Mesenchymal stem cell (in vitro differentiated cells and primary cell): ENCODE data around the gene ARHGEF40.

ENCODE experiments used
- DNase-seq: peaks from one replicate; pipeline ENCODE4 v3.0.0-alpha.2; 2013
- H2AFZ ChIP-seq: one replicate; pipeline ENCODE4 v1.6.1; 2013; ENCODE audit warnings: low read depth, mild to moderate bottlenecking, control low read depth, inconsistent platforms, low read length, moderate library complexity
- H2AK5ac ChIP-seq: 2 replicates; pipeline ENCODE4 v1.6.1; 2013; ENCODE audit warnings: low read length, moderate library complexity, mild to moderate bottlenecking, inconsistent platforms; ENCODE audit not compliant: severe bottlenecking
- H2BK120ac ChIP-seq: one replicate; pipeline ENCODE4 v1.6.1; 2013; ENCODE audit warnings: low read depth, mild to moderate bottlenecking, inconsistent platforms, low read length, moderate library complexity
- H2BK12ac ChIP-seq, 2 experiments: one replicate each; pipeline ENCODE4 v1.6.1; 2013; ENCODE audit warnings: inconsistent platforms in 2 of 2, low read length in 2 of 2, mild to moderate bottlenecking in 2 of 2, moderate library complexity in 2 of 2, control low read depth in 1 of 2
- H2BK15ac ChIP-seq: one replicate; pipeline ENCODE4 v1.6.1; 2013; ENCODE audit warnings: mild to moderate bottlenecking, low read depth, inconsistent platforms; ENCODE audit not compliant: poor library complexity, severe bottlenecking
- H2BK5ac ChIP-seq: 2 replicates; pipeline ENCODE4 v1.6.1; 2013; ENCODE audit warnings: low read depth, mild to moderate bottlenecking, low read length, control low read depth, inconsistent platforms; ENCODE audit not compliant: poor library complexity, severe bottlenecking
- H3K14ac ChIP-seq, 2 experiments: one replicate each; pipeline ENCODE4 v1.6.1; 2013; ENCODE audit warnings: inconsistent platforms in 2 of 2, low read length in 2 of 2, control low read depth in 1 of 2, mild to moderate bottlenecking in 1 of 2, moderate library complexity in 1 of 2
- H3K18ac ChIP-seq, 2 experiments: one replicate each; pipeline ENCODE4 v1.6.1; 2013; ENCODE audit warnings: inconsistent platforms in 2 of 2, low read length in 2 of 2, control low read depth in 1 of 2, low read depth in 1 of 2, mild to moderate bottlenecking in 1 of 2
- H3K23ac ChIP-seq, 2 experiments: one replicate each; pipeline ENCODE4 v1.6.1; 2013; ENCODE audit warnings: inconsistent platforms in 2 of 2, low read length in 2 of 2, mild to moderate bottlenecking in 2 of 2, moderate library complexity in 2 of 2, control low read depth in 1 of 2
- H3K27ac ChIP-seq: 2 replicates; pipeline ENCODE4 v1.5.1; 2013; ENCODE audit warnings: mild to moderate bottlenecking, moderate library complexity, low read length, control low read depth, inconsistent platforms; ENCODE audit not compliant: poor library complexity, severe bottlenecking
- H3K27me3 ChIP-seq, 2 experiments: 2 replicates each; pipeline versions ENCODE4 v1.6.1 to v1.7.0; 2013; ENCODE audit warnings: low read length in 2 of 2, mild to moderate bottlenecking in 2 of 2, moderate library complexity in 2 of 2, control low read depth in 1 of 2, inconsistent platforms in 1 of 2; ENCODE audit not compliant: control insufficient read depth in 1 of 2, insufficient read depth in 1 of 2
- H3K36me3 ChIP-seq, 2 experiments: 2 replicates each; pipeline versions ENCODE4 v1.6.1 to v1.7.0; 2013; ENCODE audit warnings: low read length in 2 of 2, control low read depth in 1 of 2, inconsistent platforms in 1 of 2, low read depth in 1 of 2, mild to moderate bottlenecking in 1 of 2; ENCODE audit not compliant: insufficient read depth in 2 of 2, control insufficient read depth in 1 of 2
- H3K4ac ChIP-seq, 2 experiments: one replicate each; pipeline ENCODE4 v1.6.1; 2013; ENCODE audit warnings: inconsistent platforms in 2 of 2, low read length in 2 of 2, mild to moderate bottlenecking in 2 of 2, moderate library complexity in 2 of 2, control low read depth in 1 of 2, low read depth in 1 of 2
- H3K4me1 ChIP-seq: 2 replicates; pipeline ENCODE4 v1.6.1; 2013; ENCODE audit warnings: low read depth, low read length, control low read depth; ENCODE audit not compliant: control insufficient read depth, insufficient read depth
- H3K4me2 ChIP-seq: 2 replicates; pipeline ENCODE4 v1.6.1; 2013; ENCODE audit warnings: low read length, mild to moderate bottlenecking, inconsistent platforms; ENCODE audit not compliant: poor library complexity, severe bottlenecking
- H3K4me3 ChIP-seq, 2 experiments: 2 replicates each; pipeline versions ENCODE4 v1.5.1 to v1.7.0; 2013; ENCODE audit warnings: low read length in 2 of 2, mild to moderate bottlenecking in 2 of 2, control low read depth in 1 of 2, low read depth in 1 of 2; ENCODE audit not compliant: insufficient read depth in 1 of 2
- H3K79me1 ChIP-seq: replicated peaks from 2 replicates; pipeline ENCODE4 v1.6.1; 2013; ENCODE audit warnings: mild to moderate bottlenecking, control low read depth, low read length, inconsistent platforms; ENCODE audit not compliant: poor library complexity, severe bottlenecking
- H3K9ac ChIP-seq: 2 replicates; pipeline ENCODE4 v1.7.0; 2013; ENCODE audit warnings: mild to moderate bottlenecking, low read length, moderate library complexity
- H3K9me3 ChIP-seq: 2 replicates; pipeline ENCODE4 v1.7.0; 2013; ENCODE audit warnings: mild to moderate bottlenecking, low read length; ENCODE audit not compliant: control insufficient read depth
- H4K8ac ChIP-seq: one replicate; pipeline ENCODE4 v1.6.1; 2013; ENCODE audit warnings: inconsistent platforms, mild to moderate bottlenecking, low read length, moderate library complexity
- H4K91ac ChIP-seq: one replicate; pipeline ENCODE4 v1.6.1; 2013; ENCODE audit warnings: mild to moderate bottlenecking, low read length, inconsistent platforms
- WGBS: methylation state at CpG from one replicate; pipeline ENCODE4 v1.1.7; 2013; ENCODE audit warnings: mixed read lengths; 5-methylcytosine and 5-hydroxymethylcytosine counted together

ARHGEF40 gene

DNA sequence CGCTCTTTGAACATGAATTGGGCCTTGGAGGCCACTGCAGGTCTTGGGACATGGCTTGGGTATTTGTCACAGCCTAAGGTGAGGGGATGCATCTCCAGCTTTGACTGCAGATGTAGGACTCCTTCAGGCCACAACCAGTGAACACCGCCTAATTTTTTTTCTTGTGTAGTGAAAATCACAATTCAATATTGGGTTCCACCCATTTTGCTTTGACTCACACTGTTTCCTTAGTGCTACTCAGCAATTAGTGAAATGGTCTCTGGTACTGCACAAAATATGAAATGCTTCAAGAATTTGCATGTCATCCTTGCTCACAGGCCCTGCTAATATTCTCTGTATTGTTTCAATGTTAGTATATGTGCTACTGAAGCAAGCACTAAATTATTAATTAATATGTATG is 43.3 kb downstream of the ARHGEF40 start:
- Histone ChIP-seq H3K4me3 (no peak overlapping the region), H3K9ac (no peak overlapping the region)

GRCh38 chr14:21118933-21119332 is 48.8 kb downstream of the ARHGEF40 start:
- Histone ChIP-seq H3K4me2 (no peak overlapping the region), H3K9me3 (no peaks in the 10 kb centered on the region)
- WGBS = 100% methylated on average over 1 of the region's 3 CpGs

More for the DNA sequence above, 43.3 kb downstream of the ARHGEF40 start:
- Histone ChIP-seq H3K23ac (no peak overlapping the region), H3K79me1 (no peaks in the 10 kb centered on the region), H2AK5ac (no peak overlapping the region), H3K4ac (no peak overlapping the region), H3K4me1 (no peaks in the 10 kb centered on the region), H3K9me3 (no peaks in the 10 kb centered on the region), H3K14ac (no peak overlapping the region), H2BK120ac (no peak overlapping the region), H3K36me3 (no peaks in the 10 kb centered on the region), H3K27me3 (peaks cover 0 to 24% of the 10 kb centered on the region in 2 experiments), H2BK12ac (no peak overlapping the region), H3K18ac (no peak overlapping the region), H2BK15ac (no peak overlapping the region), H3K4me2 (no peak overlapping the region), H4K91ac (no peak overlapping the region), H2BK5ac (no peak overlapping the region), H2AFZ (no peak overlapping the region), H4K8ac (no peak overlapping the region), H3K27ac (no peak overlapping the region)
- no peak for DNase-seq
- 88% methylated on average over 1 of the region's 2 CpGs for WGBS

DNA sequence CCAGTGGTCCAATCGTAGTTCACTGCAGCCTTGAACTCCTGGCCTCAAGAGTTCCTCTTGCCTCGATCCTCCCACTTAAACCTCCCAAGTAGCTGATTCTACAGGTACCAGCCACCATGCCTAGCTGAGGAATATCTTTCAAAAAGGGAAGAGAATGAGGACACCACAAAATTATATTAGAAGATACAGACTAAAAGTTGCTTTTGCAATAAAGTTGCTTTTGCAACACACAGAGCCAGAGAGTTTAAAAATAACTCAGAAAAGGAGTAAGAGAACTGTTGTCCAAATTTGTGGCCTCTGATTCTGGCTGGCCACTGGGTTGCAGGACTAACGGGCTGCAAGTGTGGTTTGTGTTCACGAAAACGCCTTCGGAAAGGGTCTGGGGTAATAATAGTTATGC is 50.6 kb downstream of the ARHGEF40 start:
- Histone ChIP-seq H2BK5ac (no peak overlapping the region), H4K91ac (no peak overlapping the region), H3K18ac (no peak overlapping the region), H3K36me3 (no peaks in the 10 kb centered on the region), H3K4me3 (no peak overlapping the region), H2BK120ac (no peak overlapping the region), H2AFZ (no peak overlapping the region), H2AK5ac (no peak overlapping the region), H3K23ac (no peak overlapping the region), H3K4me1 (no peaks in the 10 kb centered on the region), H3K9ac (no peak overlapping the region), H3K14ac (no peak overlapping the region), H3K9me3 (peaks cover 6% of the 10 kb centered on the region), H3K4me2 (no peak overlapping the region), H2BK15ac (no peak overlapping the region), H4K8ac (no peak overlapping the region), H3K79me1 (no peaks in the 10 kb centered on the region), H3K27me3 (peaks cover 0 to 18% of the 10 kb centered on the region in 2 experiments), H2BK12ac (no peak overlapping the region), H3K27ac (no peak overlapping the region), H3K4ac (no peak overlapping the region)
- WGBS = 28% methylated on average over 2 of the region's 6 CpGs
- no peak for DNase-seq

More at GRCh38 chr14:21118933-21119332, 48.8 kb downstream of the ARHGEF40 start:
- H3K27me3 ChIP-seq = peaks cover 0 to 18% of the 10 kb centered on the region in 2 experiments
- no peak overlapping the region for H2BK120ac ChIP-seq
- H3K4ac ChIP-seq = no peak overlapping the region
- no peak overlapping the region for H3K27ac ChIP-seq
- H3K4me3 ChIP-seq = no peak overlapping the region
- no peak overlapping the region for H4K8ac ChIP-seq
- H3K4me1 ChIP-seq = no peaks in the 10 kb centered on the region
- H3K9ac ChIP-seq = no peak overlapping the region
- H3K14ac ChIP-seq = no peak overlapping the region
- H3K36me3 ChIP-seq = no peaks in the 10 kb centered on the region
- no peak overlapping the region for H2BK15ac ChIP-seq
- H3K79me1 ChIP-seq = no peaks in the 10 kb centered on the region
- H2AFZ ChIP-seq = no peak overlapping the region
- no peak overlapping the region for H4K91ac ChIP-seq
- no peak overlapping the region for H3K18ac ChIP-seq
- H2BK5ac ChIP-seq = no peak overlapping the region
- H2AK5ac ChIP-seq = no peak overlapping the region
- no peak for DNase-seq
- H3K23ac ChIP-seq = no peak overlapping the region
- H2BK12ac ChIP-seq = no peak overlapping the region

- no peak overlapping the region for H4K8ac ChIP-seq
- no peak overlapping the region for H4K91ac ChIP-seq
- no peak overlapping the region for H3K4me2 ChIP-seq
- peaks cover 8% of the 10 kb centered on the region for H3K9me3 ChIP-seq
- no peak overlapping the region for H2AFZ ChIP-seq
- H3K4me1 ChIP-seq = no peaks in the 10 kb centered on the region
- 88% methylated on average over 1 of the region's 1 CpG for WGBS
- no peak overlapping the region for H3K14ac ChIP-seq
- no peak overlapping the region for H2BK120ac ChIP-seq
- H2BK5ac ChIP-seq = no peak overlapping the region
- H3K23ac ChIP-seq = no peak overlapping the region
- no peaks in the 10 kb centered on the region for H3K79me1 ChIP-seq
- H3K27ac ChIP-seq = no peak overlapping the region
- DNase-seq = no peak
- no peak overlapping the region for H3K18ac ChIP-seq
- H3K4ac ChIP-seq = no peak overlapping the region
- H2BK15ac ChIP-seq = no peak overlapping the region
- H3K27me3 ChIP-seq = peaks cover 0 to 19% of the 10 kb centered on the region in 2 experiments
- no peaks in the 10 kb centered on the region for H3K36me3 ChIP-seq
- H3K4me3 ChIP-seq = no peak overlapping the region
- H3K9ac ChIP-seq = no peak overlapping the region
- H2AK5ac ChIP-seq = no peak overlapping the region
- H2BK12ac ChIP-seq = no peak overlapping the region
Observed at GRCh38 chr14:21121122-21121521, 51.0 kb downstream of the ARHGEF40 start.
